CD4-positive, alpha-beta T cell treated with Interleukin-2 at 100 ng/mL for 4 hours (primary cell): ENCODE results near the gene CPT1B.
"Not testable (repeated sequence)": the region's sequence is repeated elsewhere in the genome, so short reads cannot be mapped to it uniquely, and the experiment has no call there.

Experiments
- DNase-seq: peaks from one replicate; pipeline ENCODE4 v3.0.0-alpha.2; 2020; ENCODE audit warnings: low spot score

CPT1B gene

DNA sequence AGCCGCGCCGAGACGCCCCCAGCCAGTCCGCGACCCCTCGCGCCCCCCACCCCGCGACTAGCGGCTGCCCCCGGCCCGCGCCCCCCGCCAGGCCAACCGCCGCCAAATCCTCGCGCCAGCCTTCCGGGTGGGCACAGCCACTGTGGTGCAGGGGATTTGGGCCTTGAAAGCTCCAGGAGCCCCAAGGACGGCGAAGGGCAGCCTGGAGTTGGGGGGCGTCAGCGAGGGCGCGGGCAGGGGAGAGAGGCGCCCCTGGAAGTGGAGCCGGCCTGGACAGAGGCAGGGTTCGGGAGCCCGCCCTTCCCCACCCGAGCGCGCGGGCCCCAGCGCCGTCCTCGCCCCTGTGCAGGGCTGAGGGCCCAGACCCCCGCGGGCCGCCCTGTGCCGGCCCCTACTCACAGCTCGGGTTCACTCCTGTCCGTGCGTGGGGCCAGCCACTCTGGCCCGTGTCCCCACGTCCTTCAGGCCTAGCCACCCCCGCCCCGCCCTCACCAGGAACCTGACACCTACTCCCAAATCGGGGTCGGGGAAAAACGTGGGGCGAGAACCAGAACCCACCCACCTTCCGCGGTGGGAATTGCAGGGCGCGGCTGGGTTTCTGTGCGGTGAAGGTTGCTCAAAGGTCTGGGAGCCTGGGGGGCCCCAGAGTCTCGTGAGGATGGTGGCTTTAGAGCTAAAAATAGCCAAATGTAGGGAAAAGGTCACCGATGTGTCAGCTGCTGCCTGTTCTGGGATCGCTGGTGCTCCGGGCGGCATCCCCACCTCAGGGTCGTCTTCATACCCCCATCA, at the start of gene CPT1B:
Gene CPT1B (minus strand): TSS at position 441 of the 789 bp plus-strand sequence. CDS start 512 bp downstream, outside the sequence.
- no peak for DNase-seq

GRCh38 chr22:50626850-50627641, 48.8 kb upstream of the CPT1B start:
- no peak for DNase-seq

DNA sequence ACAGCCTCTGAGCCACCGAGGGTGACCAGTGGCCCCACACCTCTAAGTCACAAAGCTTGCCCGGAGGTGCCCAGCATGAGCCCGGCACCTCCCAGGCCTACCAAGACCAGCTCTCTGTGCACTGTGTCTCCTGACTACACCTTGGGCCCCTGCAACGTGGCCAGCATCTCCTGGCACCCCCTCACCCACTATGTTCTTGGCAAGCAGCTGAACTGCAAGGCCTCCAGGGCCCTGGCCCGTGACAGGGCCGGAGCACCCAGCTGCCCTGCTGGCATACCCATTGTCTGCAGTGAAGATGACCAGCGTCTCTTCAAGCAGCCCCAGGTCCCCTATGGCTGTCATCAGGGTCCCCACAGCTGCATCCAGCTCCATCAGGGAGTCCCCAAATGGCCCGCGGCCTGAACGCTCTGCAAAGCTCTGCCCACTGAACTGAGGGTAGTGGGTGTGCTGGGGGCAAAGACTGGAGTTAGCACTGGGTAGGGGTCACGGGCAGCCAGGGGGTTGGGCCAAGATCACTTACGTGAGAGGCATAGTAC, 48.2 kb upstream of the CPT1B start:
- no peak for DNase-seq

- DNase-seq: no peak
Observed at GRCh38 chr22:50625568-50626313, 47.5 kb upstream of the CPT1B start.

DNA sequence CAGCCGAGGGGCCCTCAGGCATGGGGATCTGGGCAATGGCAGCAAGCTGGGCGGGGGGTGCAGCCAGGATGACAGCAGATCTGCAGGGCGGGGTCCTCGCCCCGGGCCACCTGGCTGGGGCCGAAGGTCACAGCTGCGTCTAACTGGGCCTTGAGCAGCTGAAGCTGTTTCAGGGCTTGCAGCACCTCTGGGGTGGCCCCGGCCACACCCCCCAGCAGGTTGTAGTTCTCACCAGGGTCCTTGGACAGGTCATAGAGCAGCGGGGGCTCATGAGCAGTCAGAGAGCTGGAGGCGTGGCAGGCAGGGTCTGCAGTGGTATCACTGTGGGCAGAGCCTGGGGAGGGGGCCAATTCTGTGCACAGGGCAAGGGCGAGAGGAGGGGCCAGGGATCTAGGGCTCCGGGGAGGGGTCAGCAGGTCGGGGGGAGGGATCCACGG, 46.9 kb upstream of the CPT1B start:
- no peak for DNase-seq

DNA sequence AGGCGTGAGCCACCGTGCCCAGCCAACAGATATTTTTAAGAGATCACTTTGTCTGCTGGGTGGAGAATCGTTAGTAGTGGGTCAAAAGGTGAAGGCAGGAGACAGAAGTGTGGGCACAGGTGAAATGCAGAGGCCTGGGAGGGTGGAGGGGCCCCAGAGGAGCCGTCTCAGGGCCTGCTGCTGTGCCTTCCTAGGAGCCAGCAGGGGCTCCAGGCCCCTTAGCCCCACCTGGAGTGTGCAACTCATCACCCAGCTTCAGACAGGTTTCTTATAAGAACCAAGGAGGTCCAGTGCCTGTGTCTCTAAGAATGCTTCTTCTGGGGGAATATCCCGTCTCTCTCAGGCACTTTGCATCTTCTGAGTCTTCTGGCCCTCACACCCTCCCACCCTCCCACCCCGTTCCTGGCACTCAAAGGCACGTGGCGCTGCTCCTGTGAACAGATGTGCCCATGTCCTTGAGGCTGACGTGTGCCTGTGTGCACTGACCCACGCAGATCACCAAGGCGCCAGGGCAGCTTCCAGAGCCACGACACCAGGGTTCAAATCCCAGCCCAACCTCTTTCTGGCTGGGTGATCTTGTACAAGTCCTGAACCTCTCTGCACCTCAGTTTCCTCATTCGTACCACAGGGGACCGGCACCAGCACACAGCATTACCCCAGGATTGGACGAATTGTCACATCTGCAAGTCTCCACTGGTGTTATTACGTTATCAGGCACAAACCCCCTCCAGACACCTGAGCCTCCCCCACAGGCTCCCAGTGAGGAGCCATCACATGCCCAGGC, 46.3 kb upstream of the CPT1B start:
- DNase-seq: no peak

DNA sequence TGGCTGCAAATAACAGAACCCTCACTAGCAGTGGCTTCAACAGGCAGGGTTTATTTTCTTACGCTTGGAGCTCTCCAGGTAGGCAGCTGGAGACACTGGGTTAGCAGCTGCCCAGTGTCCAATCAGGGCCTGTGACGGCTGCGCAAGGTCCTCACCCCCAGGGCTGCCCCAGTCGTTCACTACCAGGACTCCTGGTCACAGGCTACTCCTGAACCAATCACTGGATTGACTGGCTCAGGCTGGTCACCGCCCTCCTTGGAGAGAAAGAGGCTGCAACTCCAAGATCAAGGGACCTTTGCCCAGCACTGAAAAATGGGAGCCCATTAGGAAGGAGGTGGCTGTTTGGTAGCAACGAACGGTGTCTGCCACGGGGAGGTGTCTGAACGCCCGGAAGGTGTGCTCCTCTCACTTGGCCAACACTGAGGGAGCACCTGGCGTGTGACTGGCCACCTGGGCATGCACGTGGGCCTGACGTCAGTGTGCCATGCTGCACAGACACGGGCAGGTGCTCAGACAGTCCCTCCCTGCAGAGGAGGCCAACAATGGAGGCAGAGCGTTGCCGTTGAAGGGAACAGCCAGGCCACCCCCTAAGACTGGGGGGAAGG, 44.6 kb upstream of the CPT1B start:
- DNase-seq: no peak

- DNase-seq: peak; percentile 33
Observed at GRCh38 chr22:50621948-50622722, 43.9 kb upstream of the CPT1B start.

DNA sequence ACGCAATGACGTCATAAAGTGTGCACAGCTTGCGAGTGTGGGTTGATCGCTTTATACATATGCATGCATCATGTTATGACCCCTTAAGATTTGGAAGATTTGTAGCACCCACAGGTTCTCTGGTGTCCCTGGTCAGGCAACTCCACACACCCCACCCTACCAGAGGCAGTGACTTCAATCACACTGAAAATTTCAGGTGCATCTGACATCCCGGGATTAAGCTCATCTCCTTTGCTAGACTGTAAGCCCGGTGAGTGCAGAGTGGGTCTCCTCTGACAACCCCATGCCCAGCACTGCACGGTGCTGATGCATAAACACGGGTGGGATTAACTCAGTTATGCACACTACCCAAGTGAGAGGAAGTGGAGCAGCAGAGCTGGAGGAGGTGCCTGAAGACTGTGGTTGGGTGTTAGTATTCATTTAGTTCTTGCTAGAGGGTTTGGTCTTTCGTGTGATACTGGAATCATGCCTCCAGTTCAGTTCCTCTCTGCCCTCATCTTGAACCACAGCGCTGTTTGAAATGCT, 43.2 kb upstream of the CPT1B start:
- peak; percentile 64 for DNase-seq

- DNase-seq: peak; percentile 54
Observed at GRCh38 chr22:50620593-50621355, 42.5 kb upstream of the CPT1B start.

- not testable (repeated sequence) for DNase-seq
Observed at GRCh38 chr22:50614296-50614695, 36.1 kb upstream of the CPT1B start.

GRCh38 chr22:50613291-50613981, 35.2 kb upstream of the CPT1B start:
- no peak for DNase-seq

DNA sequence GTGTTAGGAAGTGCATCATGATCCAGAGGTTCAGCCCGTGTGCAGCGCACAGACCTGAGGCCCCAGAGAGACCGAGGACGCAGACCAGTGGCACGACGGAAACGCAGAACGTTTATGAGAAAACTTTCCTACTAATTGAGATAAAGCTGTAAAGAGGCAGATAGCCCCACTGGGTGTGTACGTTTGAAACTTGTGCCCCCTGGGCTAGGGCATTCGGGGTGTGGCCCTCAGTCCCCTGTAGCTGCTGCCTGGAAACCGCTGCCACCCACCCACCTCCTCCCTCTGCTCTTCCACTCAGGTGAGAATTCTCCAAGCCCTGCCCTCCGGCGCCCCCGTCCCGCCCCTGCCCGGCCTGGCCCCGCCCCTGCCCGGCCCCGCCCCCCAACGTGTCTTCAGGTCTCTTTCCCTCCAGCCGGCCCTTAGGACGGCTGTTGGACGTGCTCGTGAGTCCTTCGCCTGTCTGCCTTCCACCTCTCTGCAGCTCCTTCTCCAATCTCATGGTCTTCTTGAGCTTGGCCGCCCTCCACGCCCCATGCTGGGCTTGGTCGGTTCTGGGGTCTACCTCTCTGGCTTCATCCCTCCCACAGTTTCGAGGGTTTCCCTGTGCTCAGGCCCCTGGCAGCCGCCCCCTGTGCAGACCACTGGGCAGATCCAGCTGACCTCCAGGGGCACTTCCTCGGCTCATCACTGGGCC, 34.4 kb upstream of the CPT1B start:
- DNase-seq: no peak

DNA sequence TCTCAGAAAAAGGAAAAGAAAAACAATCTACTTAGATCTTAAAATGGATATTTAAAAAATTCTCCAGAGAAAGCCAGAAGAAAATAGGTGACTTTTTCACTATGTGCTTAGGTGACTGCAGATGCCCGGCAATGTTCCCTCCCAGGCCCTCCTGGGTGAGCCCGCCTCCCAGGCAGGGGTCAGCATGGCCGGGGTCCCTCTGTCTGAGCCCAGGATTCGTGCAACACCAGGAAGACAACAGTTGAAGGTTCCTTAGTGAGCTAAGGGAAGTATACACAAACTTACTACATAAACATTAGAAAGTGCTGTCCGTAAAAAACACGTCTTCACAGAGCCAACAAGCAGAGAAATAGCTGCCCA, 33.9 kb upstream of the CPT1B start:
- no peak for DNase-seq

- no peak for DNase-seq
Observed at GRCh38 chr22:50611341-50612060, 33.3 kb upstream of the CPT1B start.

- DNase-seq: no peak
Observed at GRCh38 chr22:50610581-50610980, 32.4 kb upstream of the CPT1B start.

DNA sequence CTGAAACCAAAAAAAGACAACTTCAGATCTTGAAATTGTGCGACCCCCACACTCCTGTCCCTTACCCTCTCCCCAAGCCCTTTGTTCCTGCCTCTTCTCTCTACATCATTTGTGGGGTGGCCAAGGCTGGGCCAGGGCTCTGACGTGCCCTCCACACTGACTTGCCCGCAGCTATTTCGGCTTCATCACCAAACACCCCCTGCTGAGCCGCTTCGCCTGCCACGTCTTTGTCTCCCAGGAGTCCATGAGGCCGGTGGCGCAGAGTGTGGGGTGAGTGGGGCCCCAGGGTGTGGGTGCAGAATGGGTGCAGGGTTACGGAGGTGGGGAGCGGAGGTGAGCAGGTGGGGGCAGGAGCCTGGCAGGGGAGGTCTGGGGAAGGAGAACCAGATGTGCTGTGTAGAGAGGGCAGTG, 31.8 kb upstream of the CPT1B start:
- no peak for DNase-seq
